ENCODE results near the gene ATP1A3.

DNA sequence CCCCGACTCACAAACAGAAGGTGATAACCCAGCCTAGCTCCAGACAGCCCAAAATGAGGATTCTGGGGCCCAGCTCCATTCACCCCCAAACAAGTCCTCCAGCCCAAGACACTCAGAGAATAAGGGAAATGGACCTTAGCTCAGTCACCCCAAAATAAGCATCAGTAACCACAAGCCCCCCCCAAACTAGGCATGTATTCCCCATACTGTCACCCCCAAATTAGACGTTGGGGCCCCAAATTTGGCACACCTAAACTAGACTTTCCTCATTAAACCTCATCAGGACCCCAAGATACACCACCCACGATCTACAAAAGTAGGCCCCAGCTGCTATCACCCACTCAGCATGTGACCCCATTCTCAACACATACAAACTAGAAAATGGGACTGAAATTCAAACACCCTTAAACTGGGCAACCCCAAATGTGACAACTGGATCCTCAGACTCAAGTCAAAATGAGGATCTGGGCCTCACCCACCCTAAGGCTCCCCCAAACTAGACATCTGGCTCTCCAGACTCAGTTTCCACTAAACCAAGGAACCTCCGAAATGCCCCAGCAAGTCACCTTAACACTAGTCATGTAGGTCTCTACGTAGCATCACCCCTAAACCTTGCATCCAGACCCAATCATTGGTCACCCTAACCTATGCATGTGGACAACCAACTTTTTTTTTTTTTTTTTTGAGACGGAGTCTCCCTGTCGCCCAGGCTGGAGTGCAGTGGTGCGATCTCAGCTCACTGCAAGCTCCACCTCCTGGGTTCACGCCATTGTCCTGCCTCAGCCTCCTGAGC is 52.4 kb downstream of the ATP1A3 start:
- TF ChIP-seq CTCF (IDR thresholded peaks at IDR 0.05) (no peak), POLR2A (IDR thresholded peaks at IDR 0.05) (no peak)

Data from Peyer's patch (tissue), 4 donors.